Fibroblast of mammary gland (primary cell): ENCODE data around the gene FRRS1.

Experiments
- DNase-seq: peaks from one replicate; pipeline ENCODE4 v3.0.0-alpha.2; 2010; ENCODE audit warnings: low read depth
- H3K4me3 ChIP-seq: 2 replicates; pipeline ENCODE4 v1.5.1; 2011; ENCODE audit warnings: low read depth, mild to moderate bottlenecking, low read length, moderate library complexity; ENCODE audit not compliant: control insufficient read depth
- CTCF ChIP-seq: conservative IDR thresholded peaks from 2 replicates; pipeline ENCODE4 v1.5.1; 2011; ENCODE audit warnings: low read depth, low read length, inconsistent platforms; ENCODE audit not compliant: control insufficient read depth, insufficient read depth

Gene FRRS1

GRCh38 chr1:99726818-99727217 lies 39.6 kb downstream of the FRRS1 start:
- H3K4me3 ChIP-seq = no peak overlapping the region
- no peak for DNase-seq

GRCh38 chr1:99726407-99726806 lies 40.0 kb downstream of the FRRS1 start:
- DNase-seq = no peak

More at GRCh38 chr1:99726818-99727217, 39.6 kb downstream of the FRRS1 start:
- TF ChIP-seq CTCF = no peak

GRCh38 chr1:99725996-99726395 lies 40.4 kb downstream of the FRRS1 start:
- no peak for DNase-seq
- H3K4me3 ChIP-seq = no peak overlapping the region
- no peak for TF ChIP-seq CTCF

More at GRCh38 chr1:99726407-99726806, 40.0 kb downstream of the FRRS1 start:
- TF ChIP-seq CTCF = no peak
- H3K4me3 ChIP-seq = no peak overlapping the region

- no peak overlapping the region for H3K4me3 ChIP-seq
- no peak for TF ChIP-seq CTCF
- DNase-seq = no peak
Measured at GRCh38 chr1:99723251-99723650, 43.2 kb downstream of the FRRS1 start.

- TF ChIP-seq CTCF = no peak
- DNase-seq = no peak
- no peak overlapping the region for H3K4me3 ChIP-seq
Measured at GRCh38 chr1:99717005-99717404, 49.4 kb downstream of the FRRS1 start.

- no peak for DNase-seq
- H3K4me3 ChIP-seq = no peak overlapping the region
- no peak for TF ChIP-seq CTCF
Measured at GRCh38 chr1:99713006-99713405, 53.4 kb downstream of the FRRS1 start.

GRCh38 chr1:99710994-99711393 lies 55.4 kb downstream of the FRRS1 start:
- no peak for DNase-seq
- no peak overlapping the region for H3K4me3 ChIP-seq
- no peak for TF ChIP-seq CTCF
